ENCODE measurements around the gene CST9L. TPM values are rescaled to one million over a fixed set of nuclear protein-coding genes. Genes with fewer than 3 reads are reported as not detected.

The CST9L gene
- polyA plus RNA-seq, 1 donor (not counting 4 experiments of a cell fraction or from before 2014, with no cell fraction given) = not detected

DNA sequence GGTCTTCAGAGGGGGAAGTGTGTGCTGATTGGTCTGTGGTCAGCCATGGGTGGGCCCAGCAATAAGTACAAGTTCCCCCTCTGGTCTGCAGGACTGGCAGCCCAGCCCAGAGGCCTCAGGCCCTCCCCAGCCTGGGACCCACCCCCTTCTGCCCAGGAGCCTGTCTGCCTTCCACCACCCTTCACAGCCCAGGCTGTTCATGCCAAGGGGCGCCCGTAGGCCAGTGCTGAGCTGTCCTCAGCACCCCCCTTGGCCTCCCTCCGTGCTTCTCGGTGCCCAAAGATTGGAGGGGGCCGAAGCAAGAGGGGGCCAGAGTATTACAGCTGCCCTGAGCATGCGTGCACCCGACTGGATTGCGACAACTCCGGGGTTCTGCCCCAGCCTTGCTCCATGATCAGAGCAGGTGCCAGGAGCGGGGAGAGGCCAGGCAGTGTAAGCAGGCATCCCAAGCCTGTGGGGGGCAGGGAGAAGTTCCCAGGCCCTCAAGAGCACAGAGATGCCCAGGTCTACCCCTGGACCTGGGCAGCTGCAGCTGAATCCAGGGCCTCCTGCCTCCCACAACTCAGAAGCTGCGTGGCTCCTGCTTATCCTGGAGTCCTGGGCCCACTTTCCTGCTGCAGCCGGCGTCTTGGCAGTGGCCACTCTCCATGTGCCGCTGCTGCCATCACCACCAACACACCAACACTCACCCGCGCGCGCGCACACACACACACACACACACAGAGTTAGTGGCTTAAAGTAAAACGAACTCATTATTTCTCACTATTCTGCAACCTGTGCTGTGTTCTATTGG, 33.3 kb downstream of the CST9L start:
- H3K4me1 ChIP-seq (ENCODE audit: control insufficient read depth, extremely low read depth, insufficient read depth, low read length) = no peaks in the 10 kb centered on the region
- H4K20me1 ChIP-seq (ENCODE audit: control insufficient read depth, extremely low read depth, insufficient read depth, low read length) = no peaks in the 10 kb centered on the region
- no peak overlapping the region for H3K4me2 ChIP-seq (ENCODE audit: control insufficient read depth, extremely low read depth, insufficient read depth, low read depth, low read length)
- no peak overlapping the region for H2AFZ ChIP-seq (ENCODE audit: control insufficient read depth, low read length)
- no peaks in the 10 kb centered on the region for H3K9me1 ChIP-seq (ENCODE audit: control insufficient read depth, extremely low read depth, insufficient read depth, low read length)
- H3K27me3 ChIP-seq (ENCODE audit: control insufficient read depth, extremely low read depth, insufficient read depth, low read length) = no peaks in the 10 kb centered on the region
- no peak for DNase-seq (ENCODE audit: low read depth, low spot score)
- no peak overlapping the region for H3K27ac ChIP-seq (ENCODE audit: control insufficient read depth, insufficient read depth, low read length)
- H3K36me3 ChIP-seq (ENCODE audit: control insufficient read depth in 2 of 2, extremely low read depth in 1 of 2, insufficient read depth in 2 of 2, low read length in 2 of 2) = no peaks in the 10 kb centered on the region
- dilution Hi-C loops (cut with MboI; ENCODE audit: extremely low pct_ligation_motif_present, low sequenced_read_pairs) = no loop called here
- H3K9me3 ChIP-seq (ENCODE audit: control insufficient read depth, low read depth, low read length) = no peaks in the 10 kb centered on the region
- no peaks in the 10 kb centered on the region for H3K79me2 ChIP-seq (ENCODE audit: control insufficient read depth, insufficient read depth, low read length)
- FAIRE-seq = no peak
- no peak overlapping the region for H3K4me3 ChIP-seq (ENCODE audit: control insufficient read depth in 2 of 3, extremely low read depth in 1 of 3, insufficient read depth in 2 of 3, low read depth in 1 of 3, low read length in 3 of 3)
- H3K9ac ChIP-seq (ENCODE audit: control insufficient read depth, extremely low read depth, insufficient read depth, low read length) = no peak overlapping the region
- TF ChIP-seq, protein P1, sequence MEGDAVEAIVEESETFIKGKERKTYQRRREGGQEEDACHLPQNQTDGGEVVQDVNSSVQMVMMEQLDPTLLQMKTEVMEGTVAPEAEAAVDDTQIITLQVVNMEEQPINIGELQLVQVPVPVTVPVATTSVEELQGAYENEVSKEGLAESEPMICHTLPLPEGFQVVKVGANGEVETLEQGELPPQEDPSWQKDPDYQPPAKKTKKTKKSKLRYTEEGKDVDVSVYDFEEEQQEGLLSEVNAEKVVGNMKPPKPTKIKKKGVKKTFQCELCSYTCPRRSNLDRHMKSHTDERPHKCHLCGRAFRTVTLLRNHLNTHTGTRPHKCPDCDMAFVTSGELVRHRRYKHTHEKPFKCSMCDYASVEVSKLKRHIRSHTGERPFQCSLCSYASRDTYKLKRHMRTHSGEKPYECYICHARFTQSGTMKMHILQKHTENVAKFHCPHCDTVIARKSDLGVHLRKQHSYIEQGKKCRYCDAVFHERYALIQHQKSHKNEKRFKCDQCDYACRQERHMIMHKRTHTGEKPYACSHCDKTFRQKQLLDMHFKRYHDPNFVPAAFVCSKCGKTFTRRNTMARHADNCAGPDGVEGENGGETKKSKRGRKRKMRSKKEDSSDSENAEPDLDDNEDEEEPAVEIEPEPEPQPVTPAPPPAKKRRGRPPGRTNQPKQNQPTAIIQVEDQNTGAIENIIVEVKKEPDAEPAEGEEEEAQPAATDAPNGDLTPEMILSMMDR (optimal IDR thresholded peaks at IDR 0.05 in 1 of 3, IDR thresholded peaks at IDR 0.05 in 1 of 3, conservative IDR thresholded peaks at IDR 0.05 in 1 of 3; ENCODE audit: extremely low read depth in 1 of 3, insufficient read depth in 2 of 3, low read length in 3 of 3) = no peak
- no peak for TF ChIP-seq EZH2 (IDR thresholded peaks at IDR 0.05; ENCODE audit: low read length)

DNA sequence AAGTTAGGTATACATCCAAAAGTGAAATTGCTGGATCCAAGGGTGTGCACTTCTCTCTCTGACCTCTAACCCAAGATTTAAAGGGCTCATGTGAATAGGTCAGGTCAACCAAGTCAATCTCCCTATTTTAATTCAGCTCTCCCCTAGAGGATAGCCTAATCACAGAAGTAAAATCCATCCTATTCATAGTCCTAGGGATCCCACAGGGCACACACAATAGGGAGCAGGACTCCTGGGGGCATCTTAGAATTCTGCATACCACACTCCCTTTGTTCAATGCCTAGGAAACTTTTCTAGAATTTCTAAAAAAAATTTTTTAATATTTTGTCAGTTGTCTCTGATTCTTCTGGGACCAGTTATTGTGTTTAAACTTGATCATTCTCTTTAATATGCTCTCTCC, 35.1 kb downstream of the CST9L start:
- H4K20me1 ChIP-seq (ENCODE audit: control insufficient read depth, extremely low read depth, insufficient read depth, low read length) = no peaks in the 10 kb centered on the region
- no peak overlapping the region for H3K4me2 ChIP-seq (ENCODE audit: control insufficient read depth, extremely low read depth, insufficient read depth, low read depth, low read length)
- TF ChIP-seq, protein P1 (optimal IDR thresholded peaks at IDR 0.05 in 1 of 3, IDR thresholded peaks at IDR 0.05 in 1 of 3, conservative IDR thresholded peaks at IDR 0.05 in 1 of 3; ENCODE audit: extremely low read depth in 1 of 3, insufficient read depth in 2 of 3, low read length in 3 of 3) = no peak
- no peak for TF ChIP-seq EZH2 (IDR thresholded peaks at IDR 0.05; ENCODE audit: low read length)
- H3K36me3 ChIP-seq (ENCODE audit: control insufficient read depth in 2 of 2, extremely low read depth in 1 of 2, insufficient read depth in 2 of 2, low read length in 2 of 2) = no peaks in the 10 kb centered on the region
- H3K27ac ChIP-seq (ENCODE audit: control insufficient read depth, insufficient read depth, low read length) = no peak overlapping the region
- H3K27me3 ChIP-seq (ENCODE audit: control insufficient read depth, extremely low read depth, insufficient read depth, low read length) = no peaks in the 10 kb centered on the region
- H3K9me3 ChIP-seq (ENCODE audit: control insufficient read depth, low read depth, low read length) = peaks cover 1% of the 10 kb centered on the region
- FAIRE-seq (no peak), DNase-seq (ENCODE audit: low read depth, low spot score) (no peak)
- no peak overlapping the region for H2AFZ ChIP-seq (ENCODE audit: control insufficient read depth, low read length)
- H3K4me3 ChIP-seq (ENCODE audit: control insufficient read depth in 2 of 3, extremely low read depth in 1 of 3, insufficient read depth in 2 of 3, low read depth in 1 of 3, low read length in 3 of 3) = no peak overlapping the region
- H3K9me1 ChIP-seq (ENCODE audit: control insufficient read depth, extremely low read depth, insufficient read depth, low read length) = no peaks in the 10 kb centered on the region
- H3K79me2 ChIP-seq (ENCODE audit: control insufficient read depth, insufficient read depth, low read length) = no peaks in the 10 kb centered on the region
- H3K9ac ChIP-seq (ENCODE audit: control insufficient read depth, extremely low read depth, insufficient read depth, low read length) = no peak overlapping the region
- H3K4me1 ChIP-seq (ENCODE audit: control insufficient read depth, extremely low read depth, insufficient read depth, low read length) = no peaks in the 10 kb centered on the region
- dilution Hi-C loops (cut with MboI; ENCODE audit: extremely low pct_ligation_motif_present, low sequenced_read_pairs) = no loop called here

Data from keratinocyte (primary cell).